A549 (cell line): ENCODE data around the gene NXNL1. TPM values are rescaled to one million over a fixed set of nuclear protein-coding genes. Genes with fewer than 3 reads are reported as not detected.

ENCODE experiments used
- BHLHE40 ChIP-seq: IDR thresholded peaks from 2 replicates; pipeline ENCODE4 v1.6.1; 2012; ENCODE audit warnings: low read depth, low read length, inconsistent platforms
- CEBPB ChIP-seq, 2 experiments: fragments of >200 bp in 1 of 2; sonication (Bioruptor Twin) in 1 of 2; formaldehyde crosslinking in 1 of 2; IDR thresholded peaks; 2 replicates each; pipeline ENCODE4 v1.6.1; 2012 to 2016
- CHD2 ChIP-seq: fragments of 150-350 bp; IDR thresholded peaks from 2 replicates; pipeline ENCODE4 v1.6.1; 2014; ENCODE audit warnings: low read length; ENCODE audit not compliant: partially characterized antibody
- EHMT2 ChIP-seq: fragments of 200-600 bp; sonication (generic); IDR thresholded peaks from 2 replicates; pipeline ENCODE4 v1.6.1; 2016; ENCODE audit warnings: antibody characterized with exemption, low read depth, mild to moderate bottlenecking, moderate library complexity
- ESRRA ChIP-seq: fragments of 150-350 bp; IDR thresholded peaks from 2 replicates; pipeline ENCODE4 v1.6.1; 2014; ENCODE audit warnings: mild to moderate bottlenecking, low read length, borderline replicate concordance
- FOSB ChIP-seq: fragments of 250-450 bp; sonication (Bioruptor Pico); IDR thresholded peaks from 2 replicates; pipeline ENCODE4 v1.5.0; 2020; ENCODE audit warnings: mild to moderate bottlenecking, moderate library complexity
- FOXS1 ChIP-seq: fragments of 250-450 bp; sonication (Bioruptor Pico); IDR thresholded peaks from 2 replicates; pipeline ENCODE4 v1.5.0; 2020; ENCODE audit warnings: mild to moderate bottlenecking, moderate library complexity
- GATA3 ChIP-seq: IDR thresholded peaks from 2 replicates; pipeline ENCODE4 v1.6.1; 2012; ENCODE audit warnings: borderline replicate concordance
- HES2 ChIP-seq: fragments of >200 bp; sonication (Bioruptor Twin); formaldehyde crosslinking; IDR thresholded peaks from 2 replicates; pipeline ENCODE4 v1.6.1; 2016
- HEYL ChIP-seq: fragments of 250-450 bp; sonication (Bioruptor Pico); IDR thresholded peaks from 2 replicates; pipeline ENCODE4 v1.8.0; 2021; ENCODE audit warnings: mild to moderate bottlenecking, moderate library complexity
- HOXB13 ChIP-seq: fragments of 250-450 bp; sonication (Bioruptor Pico); IDR thresholded peaks from 2 replicates; pipeline ENCODE4 v1.5.0; 2020; ENCODE audit warnings: low read depth, mild to moderate bottlenecking, moderate library complexity
- KDM1A ChIP-seq: fragments of 200-600 bp; sonication (generic); IDR thresholded peaks from 2 replicates; pipeline ENCODE4 v1.6.1; 2016; ENCODE audit warnings: low read depth, mild to moderate bottlenecking
- KDM5A ChIP-seq: fragments of 200-600 bp; sonication (generic); IDR thresholded peaks from 2 replicates; pipeline ENCODE4 v1.6.1; 2016; ENCODE audit warnings: antibody characterized with exemption, mild to moderate bottlenecking
- MAFK ChIP-seq: fragments of 450-650 bp; IDR thresholded peaks from 2 replicates; pipeline ENCODE4 v1.6.1; 2014; ENCODE audit not compliant: partially characterized antibody
- MAZ ChIP-seq: fragments of 150-350 bp; IDR thresholded peaks from 2 replicates; pipeline ENCODE4 v1.6.1; 2014; ENCODE audit warnings: antibody characterized with exemption, low read depth, low read length, borderline replicate concordance
- NPAS2 ChIP-seq: fragments of 250-450 bp; sonication (Bioruptor Pico); IDR thresholded peaks from 2 replicates; pipeline ENCODE4 v1.8.0; 2022; ENCODE audit warnings: mild to moderate bottlenecking, moderate library complexity, borderline replicate concordance
- PBX3 ChIP-seq: IDR thresholded peaks from 2 replicates; pipeline ENCODE4 v1.6.1; 2012
- RFX5 ChIP-seq: fragments of 450-650 bp; IDR thresholded peaks from 2 replicates; pipeline ENCODE4 v1.7.1; 2014; ENCODE audit warnings: antibody characterized with exemption, mild to moderate bottlenecking, moderate library complexity
- RNF2 ChIP-seq: fragments of 200-600 bp; sonication (generic); IDR thresholded peaks from 2 replicates; pipeline ENCODE4 v1.6.1; 2016; ENCODE audit warnings: low read depth, mild to moderate bottlenecking, antibody characterized with exemption, moderate library complexity, borderline replicate concordance
- SREBF2 ChIP-seq: fragments of 450-650 bp; IDR thresholded peaks from 2 replicates; pipeline ENCODE4 v1.6.1; 2014; ENCODE audit warnings: mild to moderate bottlenecking, moderate library complexity
- TFCP2L1 ChIP-seq: fragments of 250-450 bp; sonication (Bioruptor Pico); IDR thresholded peaks from 2 replicates; pipeline ENCODE4 v1.5.0; 2021; ENCODE audit warnings: mild to moderate bottlenecking
- TP53 ChIP-seq: fragments of 250-450 bp; sonication (Bioruptor Pico); IDR thresholded peaks from 2 replicates; pipeline ENCODE4 v1.5.0; 2021; ENCODE audit warnings: mild to moderate bottlenecking, moderate library complexity
- USF2 ChIP-seq: fragments of 450-650 bp; IDR thresholded peaks from 2 replicates; pipeline ENCODE4 v1.6.1; 2014; ENCODE audit warnings: antibody characterized with exemption
- ZC3H11A ChIP-seq: fragments of 450-650 bp; IDR thresholded peaks from 2 replicates; pipeline ENCODE4 v1.6.1; 2014; ENCODE audit warnings: antibody characterized with exemption, mild to moderate bottlenecking
- ZFP36 ChIP-seq: fragments of 450-650 bp; IDR thresholded peaks from 2 replicates; pipeline ENCODE4 v1.6.1; 2014; ENCODE audit warnings: borderline replicate concordance; ENCODE audit not compliant: partially characterized antibody
- polyA plus RNA-seq, 4 experiments: library from polyadenylated mRNA; depleted of rRNA in 3 of 4; stranded (reverse); fragments of >200 nt; fragmentation: RNase III in 1 of 4; extraction: RNeasy Plus Mini Kit Qiagen cat#74134 plus additional on column Dnase treatment in 1 of 4; gene quantifications; 2 replicates in 3 of 4; 3 replicates in 1 of 4; pipeline ENCODE4 v1.2.3, GENCODE V29; 2011 to 2017
- TF ChIP-seq, protein P1 (sequence below): fragments of 250-450 bp; sonication (Bioruptor Pico); IDR thresholded peaks from 2 replicates; pipeline ENCODE4 v1.5.0; 2020; ENCODE audit warnings: low read depth, mild to moderate bottlenecking, moderate library complexity
- TF ChIP-seq, protein P2 (sequence below): fragments of 250-450 bp; sonication (Bioruptor Pico); IDR thresholded peaks from 2 replicates; pipeline ENCODE4 v1.5.0; 2021; ENCODE audit warnings: mild to moderate bottlenecking, moderate library complexity, borderline replicate concordance
- TF ChIP-seq, protein P3 (sequence below): fragments of >200 bp; sonication (Bioruptor Twin); formaldehyde crosslinking; IDR thresholded peaks from 3 replicates; pipeline ENCODE4 v1.5.1; 2016
- TF ChIP-seq, protein P4 (sequence below): IDR thresholded peaks from 2 replicates; pipeline ENCODE4 v1.6.1; 2012

The NXNL1 gene
- polyA plus RNA-seq, 2 of the 4 experiments (the other 2 are of a cell fraction): not detected

- TF ChIP-seq ZFP36 (peak; percentile 86), TP53 (CRISPR knock-in tag) (no peak), CEBPB (IDR thresholded peaks at IDR 0.05) (no peak), ZC3H11A (no peak), HEYL (no peak), KDM5A (no peak), CHD2 (no peak), TFCP2L1 (CRISPR knock-in tag) (no peak), EHMT2 (no peak), USF2 (peak; percentile 31; the same call in 1 of the 2 replicates), MAZ (no peak), RNF2 (no peak; the same call in 1 of the 2 replicates), BHLHE40 (peak; percentile 53), NPAS2 (no peak), RFX5 (no peak), GATA3 (no peak), KDM1A (no peak), PBX3 (0 out of 2 replicates have a peak, but pooled peaks have one; percentile 22), ESRRA (no peak), FOSB (CRISPR knock-in tag) (no peak), HES2 (no peak), HOXB13 (CRISPR knock-in tag) (no peak), MAFK (no peak), FOXS1 (no peak), SREBF2 (no peak; the same call in 1 of the 2 replicates)
- TF ChIP-seq, protein P1, sequence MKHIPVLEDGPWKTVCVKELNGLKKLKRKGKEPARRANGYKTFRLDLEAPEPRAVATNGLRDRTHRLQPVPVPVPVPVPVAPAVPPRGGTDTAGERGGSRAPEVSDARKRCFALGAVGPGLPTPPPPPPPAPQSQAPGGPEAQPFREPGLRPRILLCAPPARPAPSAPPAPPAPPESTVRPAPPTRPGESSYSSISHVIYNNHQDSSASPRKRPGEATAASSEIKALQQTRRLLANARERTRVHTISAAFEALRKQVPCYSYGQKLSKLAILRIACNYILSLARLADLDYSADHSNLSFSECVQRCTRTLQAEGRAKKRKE (CRISPR knock-in tag): no peak
- TF ChIP-seq, protein P2, sequence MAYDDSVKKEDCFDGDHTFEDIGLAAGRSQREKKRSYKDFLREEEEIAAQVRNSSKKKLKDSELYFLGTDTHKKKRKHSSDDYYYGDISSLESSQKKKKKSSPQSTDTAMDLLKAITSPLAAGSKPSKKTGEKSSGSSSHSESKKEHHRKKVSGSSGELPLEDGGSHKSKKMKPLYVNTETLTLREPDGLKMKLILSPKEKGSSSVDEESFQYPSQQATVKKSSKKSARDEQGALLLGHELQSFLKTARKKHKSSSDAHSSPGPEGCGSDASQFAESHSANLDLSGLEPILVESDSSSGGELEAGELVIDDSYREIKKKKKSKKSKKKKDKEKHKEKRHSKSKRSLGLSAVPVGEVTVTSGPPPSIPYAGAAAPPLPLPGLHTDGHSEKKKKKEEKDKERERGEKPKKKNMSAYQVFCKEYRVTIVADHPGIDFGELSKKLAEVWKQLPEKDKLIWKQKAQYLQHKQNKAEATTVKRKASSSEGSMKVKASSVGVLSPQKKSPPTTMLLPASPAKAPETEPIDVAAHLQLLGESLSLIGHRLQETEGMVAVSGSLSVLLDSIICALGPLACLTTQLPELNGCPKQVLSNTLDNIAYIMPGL (CRISPR knock-in tag): no peak
- TF ChIP-seq, protein P3, sequence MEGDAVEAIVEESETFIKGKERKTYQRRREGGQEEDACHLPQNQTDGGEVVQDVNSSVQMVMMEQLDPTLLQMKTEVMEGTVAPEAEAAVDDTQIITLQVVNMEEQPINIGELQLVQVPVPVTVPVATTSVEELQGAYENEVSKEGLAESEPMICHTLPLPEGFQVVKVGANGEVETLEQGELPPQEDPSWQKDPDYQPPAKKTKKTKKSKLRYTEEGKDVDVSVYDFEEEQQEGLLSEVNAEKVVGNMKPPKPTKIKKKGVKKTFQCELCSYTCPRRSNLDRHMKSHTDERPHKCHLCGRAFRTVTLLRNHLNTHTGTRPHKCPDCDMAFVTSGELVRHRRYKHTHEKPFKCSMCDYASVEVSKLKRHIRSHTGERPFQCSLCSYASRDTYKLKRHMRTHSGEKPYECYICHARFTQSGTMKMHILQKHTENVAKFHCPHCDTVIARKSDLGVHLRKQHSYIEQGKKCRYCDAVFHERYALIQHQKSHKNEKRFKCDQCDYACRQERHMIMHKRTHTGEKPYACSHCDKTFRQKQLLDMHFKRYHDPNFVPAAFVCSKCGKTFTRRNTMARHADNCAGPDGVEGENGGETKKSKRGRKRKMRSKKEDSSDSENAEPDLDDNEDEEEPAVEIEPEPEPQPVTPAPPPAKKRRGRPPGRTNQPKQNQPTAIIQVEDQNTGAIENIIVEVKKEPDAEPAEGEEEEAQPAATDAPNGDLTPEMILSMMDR: no peak
- TF ChIP-seq, protein P4, sequence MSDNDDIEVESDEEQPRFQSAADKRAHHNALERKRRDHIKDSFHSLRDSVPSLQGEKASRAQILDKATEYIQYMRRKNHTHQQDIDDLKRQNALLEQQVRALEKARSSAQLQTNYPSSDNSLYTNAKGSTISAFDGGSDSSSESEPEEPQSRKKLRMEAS: peak; percentile 85
Measured at GRCh38 chr19:17419621-17420474, 40.9 kb downstream of the NXNL1 start, which contains the start of gene MVB12A (continued).
